Measurements from ENCODE around the gene ACR.

GRCh38 chr22:50700387-50701075 lies 37.5 kb upstream of the ACR start:
- TF ChIP-seq CTCF (IDR thresholded peaks at IDR 0.05), result no peak
- no peak for TF ChIP-seq RCOR1 (IDR thresholded peaks at IDR 0.05; ENCODE audit: low read length)
- no peak for TF ChIP-seq RFX5 (IDR thresholded peaks at IDR 0.05; ENCODE audit: low read length)
- TF ChIP-seq TEAD4 (IDR thresholded peaks at IDR 0.05; ENCODE audit: borderline replicate concordance, insufficient read depth), result no peak
- no peak for TF ChIP-seq ELF1 (IDR thresholded peaks at IDR 0.05)
- TF ChIP-seq POLR2AphosphoS5 (IDR thresholded peaks at IDR 0.05; ENCODE audit: low read depth, low read length), result no peak
- TF ChIP-seq PBX3 (IDR thresholded peaks at IDR 0.05), result no peak
- no peak for TF ChIP-seq RAD21 (IDR thresholded peaks at IDR 0.05; ENCODE audit: low read length)
- no peak for TF ChIP-seq YY1 (IDR thresholded peaks at IDR 0.05; ENCODE audit: low read depth)
- TF ChIP-seq IRF3 (IDR thresholded peaks at IDR 0.05; ENCODE audit: low read depth, low read length), result no peak
- TF ChIP-seq JUND (IDR thresholded peaks at IDR 0.05), result no peak
- no peak for TF ChIP-seq NRF1 (IDR thresholded peaks at IDR 0.05; ENCODE audit: low read depth, low read length)
- TF ChIP-seq SMC3 (IDR thresholded peaks at IDR 0.05; ENCODE audit: low read depth, low read length), result no peak
